K562 (cell line): ENCODE results near the gene ZNRD2. TPM values are rescaled to one million over a fixed set of nuclear protein-coding genes. Genes with fewer than 3 reads are reported as not detected.
A peak's percentile ranks its signal among the peaks of the same experiment; 100 is the strongest.

Source experiments
- ATAC-seq: fragments of 200-7000 bp; cut with Tn5 transposase; 3 replicates; pipeline ENCODE4 v1.9.1; 2020; ENCODE audit warnings: moderate library complexity
- BruUV-seq: library from RNA; stranded (reverse); fragments of 400-500 nt; replicated peaks from 2 replicates; lab custom pipeline; 2021; lab: Mats Ljungman, UMichigan
- CTCF ChIA-PET: fragments of 300-600 bp; formaldehyde crosslinking; extraction: SDS; loops from one replicate; lab custom pipeline; 2021; ENCODE audit warnings: low intra/inter-chr PET ratio; lab: Yijun Ruan, JAX
- POLR2A ChIA-PET: fragments of 300-600, 350-650 bp; sonication (Branson Sonifier 250); formaldehyde crosslinking; extraction: SDS; loops from one replicate; lab custom pipeline; 2021; ENCODE audit warnings: antibody characterized with exemption, inconsistent platforms; lab: Yijun Ruan, JAX
- DNase-seq, 4 experiments: peaks; one replicate each; pipeline versions ENCODE4 v3.0.0 to v3.0.0-alpha.2; 2011 to 2018; ENCODE audit warnings: low spot score in 3 of 4, mixed read lengths in 3 of 4; ENCODE audit errors: extremely low read depth in 1 of 4
- FAIRE-seq: peaks from 2 replicates; lab custom pipeline; 2011; peaks lifted over from hg19 to GRCh38; lab: Jason Lieb, UNC
- H2AFZ ChIP-seq: 2 replicates; pipeline ENCODE4 v1.6.0; 2011; ENCODE audit warnings: low read depth, low read length, control low read depth, inconsistent platforms
- H3K27ac ChIP-seq: fragments of 200-600 bp; 3 replicates; pipeline ENCODE4 v1.8.0; 2011; ENCODE audit warnings: low read depth, mild to moderate bottlenecking, control low read depth, inconsistent platforms, low read length, moderate library complexity, mixed read lengths; ENCODE audit errors: extremely low read depth
- H3K27me3 ChIP-seq, 2 experiments: fragments of 300-600 bp in 1 of 2; 2 replicates in 1 of 2; 3 replicates in 1 of 2; pipeline versions ENCODE4 v1.6.0 to v1.8.0; 2011; ENCODE audit warnings: inconsistent platforms in 2 of 2, low read length in 2 of 2, mild to moderate bottlenecking in 1 of 2, mixed read lengths in 1 of 2, moderate library complexity in 1 of 2; ENCODE audit not compliant: control insufficient read depth in 2 of 2, insufficient read depth in 2 of 2
- H3K36me3 ChIP-seq: fragments of 300-600 bp; 3 replicates; pipeline ENCODE4 v1.8.0; 2011; ENCODE audit warnings: mild to moderate bottlenecking, low read length, inconsistent platforms; ENCODE audit not compliant: control insufficient read depth, insufficient read depth
- H3K4me1 ChIP-seq, 2 experiments: fragments of 200-600 bp in 1 of 2; replicated peaks in 1 of 2; 2 replicates in 1 of 2; 3 replicates in 1 of 2; pipeline versions ENCODE4 v1.5.1 to v1.8.0; 2011; ENCODE audit warnings: inconsistent platforms in 2 of 2, low read length in 2 of 2, mild to moderate bottlenecking in 1 of 2, mixed read lengths in 1 of 2, moderate library complexity in 1 of 2; ENCODE audit not compliant: control insufficient read depth in 2 of 2, insufficient read depth in 2 of 2
- H3K4me2 ChIP-seq: 2 replicates; pipeline ENCODE4 v1.6.1; 2011; ENCODE audit warnings: low read length, control low read depth, inconsistent platforms, mixed read lengths; ENCODE audit not compliant: insufficient read depth
- H3K4me3 ChIP-seq: fragments of 200-600 bp; sonication (generic), shearing (Covaris generic); 2 replicates; pipeline ENCODE4 v1.5.1; 2016; ENCODE audit warnings: control low read depth, inconsistent platforms
- H3K79me2 ChIP-seq: fragments of 200-600 bp; 3 replicates; pipeline ENCODE4 v1.8.0; 2011; ENCODE audit warnings: low read length, inconsistent platforms; ENCODE audit not compliant: control insufficient read depth, insufficient read depth
- H3K9ac ChIP-seq, 2 experiments: 2 replicates each; pipeline versions ENCODE4 v1.6.0 to v1.6.1; 2011; ENCODE audit warnings: low read depth in 2 of 2, low read length in 2 of 2, control low read depth in 1 of 2, inconsistent platforms in 1 of 2, mild to moderate bottlenecking in 1 of 2, mixed read lengths in 1 of 2; ENCODE audit not compliant: insufficient read depth in 1 of 2
- H3K9me1 ChIP-seq: one replicate; pipeline ENCODE4 v1.6.0; 2011; ENCODE audit warnings: inconsistent platforms, mild to moderate bottlenecking, low read length, moderate library complexity; ENCODE audit not compliant: control insufficient read depth, insufficient read depth
- H3K9me3 ChIP-seq: replicated peaks from 2 replicates; pipeline ENCODE4 v1.5.1; 2011; ENCODE audit warnings: low read depth, low read length, inconsistent platforms; ENCODE audit not compliant: control insufficient read depth, insufficient read depth
- H4K20me1 ChIP-seq: replicated peaks from 2 replicates; pipeline ENCODE4 v1.6.1; 2011; ENCODE audit warnings: low read length, inconsistent platforms, mixed read lengths; ENCODE audit not compliant: control insufficient read depth, insufficient read depth
- BCOR ChIP-seq: fragments of 450-650 bp; IDR thresholded peaks from 2 replicates; pipeline ENCODE4 v1.6.1; 2016
- CHD7 ChIP-seq: fragments of 200-600 bp; sonication (generic); IDR thresholded peaks from one replicate; pipeline ENCODE4 v1.6.1; 2012; ENCODE audit warnings: mild to moderate bottlenecking, low read depth, low read length, inconsistent platforms
- KDM1A ChIP-seq, 2 experiments: fragments of 450-650 bp; IDR thresholded peaks; 2 replicates each; pipeline ENCODE4 v1.6.1; 2016; ENCODE audit warnings: mild to moderate bottlenecking in 2 of 2
- KHSRP ChIP-seq: fragments of 450-650 bp; IDR thresholded peaks from 2 replicates; pipeline ENCODE4 v1.6.1; 2017
- MYNN ChIP-seq, 2 experiments: sonication (generic); formaldehyde crosslinking in 1 of 2; IDR thresholded peaks; 2 replicates each; pipeline versions ENCODE4 v1.5.0 to v1.6.1; 2016 to 2020; ENCODE audit warnings: antibody characterized with exemption in 1 of 2, missing genetic modification reagents in 1 of 2
- NCOA6 ChIP-seq: fragments of 450-650 bp; IDR thresholded peaks from 2 replicates; pipeline ENCODE4 v1.6.1; 2017; ENCODE audit warnings: mild to moderate bottlenecking
- POLR2G ChIP-seq: fragments of 200-400 bp; formaldehyde crosslinking; IDR thresholded peaks from 2 replicates; pipeline ENCODE4 v1.6.1; 2017; ENCODE audit warnings: low read depth, mild to moderate bottlenecking, antibody characterized with exemption, low read length, moderate library complexity
- PTBP1 ChIP-seq: fragments of 200-400 bp; formaldehyde crosslinking; IDR thresholded peaks from 2 replicates; pipeline ENCODE4 v1.6.1; 2017; ENCODE audit warnings: low read depth, low read length
- RBFOX2 ChIP-seq: fragments of 200-400 bp; formaldehyde crosslinking; IDR thresholded peaks from 2 replicates; pipeline ENCODE4 v1.6.1; 2017; ENCODE audit warnings: low read depth, mild to moderate bottlenecking, low read length, moderate library complexity
- RBM25 ChIP-seq: fragments of 200-400 bp; formaldehyde crosslinking; IDR thresholded peaks from 2 replicates; pipeline ENCODE4 v1.6.1; 2018; ENCODE audit warnings: low read length, low read depth, moderate library complexity; ENCODE audit not compliant: severe bottlenecking
- ZNF77 ChIP-seq: fragments of 250-450 bp; sonication (Bioruptor Pico); IDR thresholded peaks from 2 replicates; pipeline ENCODE4 v1.5.0; 2020
- WGBS: fragments of 100-300 bp; shearing (Covaris generic); methylation state at CpG from one replicate; pipeline ENCODE4 v1.1.6; 2016; ENCODE audit warnings: low coverage, mixed read lengths; ENCODE audit not compliant: insufficient coverage; ENCODE audit errors: missing lambda C conversion rate; 5-methylcytosine and 5-hydroxymethylcytosine counted together
- in situ Hi-C: fragments of 300-500 bp; cut with MboI; formaldehyde crosslinking; loops from 4 replicates; pipeline ENCODE4 v1.15.0; 2018; ENCODE audit warnings: inconsistent platforms, mixed read lengths
- intact Hi-C: fragments of 100-400 bp; cut with micrococcal nuclease; formaldehyde crosslinking; loops from 2 replicates; pipeline ENCODE4 v1.14.2; 2022
- polyA plus RNA-seq, 8 experiments: library from polyadenylated mRNA; depleted of rRNA in 4 of 8; stranded (reverse) in 5 of 8; unstranded in 3 of 8; fragments of >200 nt; fragmentation: Nextera tagmentation in 2 of 8; fragmentation: Illumina TruSeq in 1 of 8; extraction: Ambion mirVana in 2 of 8; extraction: Trizol in 1 of 8; gene quantifications; 2 replicates each; pipeline versions ENCODE4 v1.2.1 to v1.2.3, GENCODE V29; 2011 to 2014; ENCODE audit warnings: inconsistent platforms in 1 of 8, missing spikeins in 1 of 8
- total RNA-seq, 7 experiments: library from RNA; depleted of rRNA in 6 of 7; stranded (reverse); fragments of >200 nt in 6 of 7; fragmentation: Illumina TruSeq in 2 of 7; extraction: Trizol in 2 of 7; gene quantifications; 2 replicates each; pipeline versions ENCODE4 v1.2.1 to v1.2.3, GENCODE V29; 2011 to 2021; ENCODE audit warnings: low replicate concordance in 1 of 7

Gene ZNRD2
- total and polyA plus RNA-seq, 9 of the 15 experiments (the other 6 are each of a cell fraction or from before 2014, with no cell fraction given): 13.4 to 129 (median 60.4) TPM

GRCh38 chr11:65529475-65530156, 40.7 kb upstream of the ZNRD2 start:
- ChIA-PET CTCF (no interaction called here), POLR2A (interaction anchor here (0.5 to 6.5 kb wide), 6 partner anchors 15 to 176 kb away, joined by 3 to 47 read pairs (median 4); partner anchors contain the start of genes MALAT1 and NEAT1)
- H3K9ac ChIP-seq: peak overlapping the region in 1 of 2 experiments; percentile 45; a peak in 1 of 4 replicates
- ATAC-seq (no peak), FAIRE-seq (no peak), DNase-seq (peak in 1 of 4 experiments; percentile 18)
- no TSS peak for BruUV-seq
- peaks cover 8 to 31% of the 10 kb centered on the region in 2 experiments; a peak in 4 of 5 replicates for H3K4me1 ChIP-seq
- peaks cover 23% of the 10 kb centered on the region for H3K79me2 ChIP-seq
- peaks cover 4% of the 10 kb centered on the region for H3K9me1 ChIP-seq
- 0 out of 2 replicates have a peak, but pooled peaks cover 7% of the 10 kb centered on the region for H4K20me1 ChIP-seq
- in situ Hi-C loops: no loop called here
- no peak overlapping the region for H3K4me3 ChIP-seq
- H3K27me3 ChIP-seq: no peaks in the 10 kb centered on the region
- no peak overlapping the region for H3K27ac ChIP-seq
- no peaks in the 10 kb centered on the region for H3K9me3 ChIP-seq
- H3K4me2 ChIP-seq: no peak overlapping the region
- intact Hi-C loops: loop anchor here (5.0 kb wide), 1 partner anchor 43 kb away; the partner anchor contains the start of genes FAM89B and ZNRD2
- peaks cover 73% of the 10 kb centered on the region; the same call in 2 of the 3 replicates for H3K36me3 ChIP-seq
- no peak overlapping the region for H2AFZ ChIP-seq
- WGBS: 69% methylated on average over 10 of the region's 10 CpGs
- TF ChIP-seq CHD7: no peak
- TF ChIP-seq KDM1A (IDR thresholded peaks at IDR 0.05): peak; percentile 52 to 58; a peak in 2 of 4 replicates
- no peak for TF ChIP-seq NCOA6
- peak; percentile 83 for TF ChIP-seq RBM25
- TF ChIP-seq MYNN (IDR thresholded peaks at IDR 0.05): no peak
- no peak for TF ChIP-seq MYNN (CRISPR knock-in tag; IDR thresholded peaks at IDR 0.05)
- peak; percentile 55 for TF ChIP-seq RBFOX2
- TF ChIP-seq PTBP1: peak; percentile 69; the same call in 1 of the 2 replicates
- TF ChIP-seq BCOR: peak; percentile 91
- no peak for TF ChIP-seq ZNF77 (CRISPR knock-in tag)
- no peak for TF ChIP-seq KHSRP
- TF ChIP-seq POLR2G: 0 out of 2 replicates have a peak, but pooled peaks have one; percentile 27
